K562 (cell line): Measurements from ENCODE around the gene COPB2. TPM values are rescaled to one million over a fixed set of nuclear protein-coding genes. Genes with fewer than 3 reads are reported as not detected.

ENCODE experiments used
- ADNP ChIP-seq: fragments of 200-800 bp; sonication (Bioruptor generic); IDR thresholded peaks from 2 replicates; pipeline ENCODE4 v1.6.1; 2016; ENCODE audit warnings: missing genetic modification characterization, missing compliant biosample characterization
- CBFB ChIP-seq: sonication (generic); formaldehyde crosslinking; IDR thresholded peaks from 2 replicates; pipeline ENCODE4 v1.4.0; 2020; ENCODE audit warnings: mild to moderate bottlenecking, missing genetic modification reagents
- HLTF ChIP-seq: fragments of 450-650 bp; IDR thresholded peaks from 2 replicates; pipeline ENCODE4 v1.6.1; 2016
- KLF10 ChIP-seq: fragments of 250-450 bp; sonication (Bioruptor Pico); IDR thresholded peaks from 2 replicates; pipeline ENCODE4 v1.6.1; 2021; ENCODE audit warnings: matching md5 sums
- LCOR ChIP-seq: sonication (generic); formaldehyde crosslinking; IDR thresholded peaks from 2 replicates; pipeline ENCODE4 v1.8.0; 2022; ENCODE audit warnings: mild to moderate bottlenecking, missing genetic modification reagents
- MAFG ChIP-seq: fragments of 450-650 bp; conservative IDR thresholded peaks from 2 replicates; pipeline ENCODE4 v1.6.1; 2016; ENCODE audit warnings: missing genetic modification characterization, missing compliant biosample characterization
- NONO ChIP-seq, 2 experiments: fragments of 200-400 bp in 1 of 2; fragments of 450-650 bp in 1 of 2; formaldehyde crosslinking in 1 of 2; IDR thresholded peaks; 2 replicates each; pipeline ENCODE4 v1.6.1; 2017; ENCODE audit warnings: low read depth in 2 of 2, mild to moderate bottlenecking in 2 of 2, moderate library complexity in 2 of 2, low read length in 1 of 2
- POLR2AphosphoS5 ChIP-seq: IDR thresholded peaks from 2 replicates; pipeline ENCODE4 v1.6.1; 2011; ENCODE audit warnings: mild to moderate bottlenecking, low read depth, low read length, moderate library complexity; ENCODE audit not compliant: control insufficient read depth, insufficient read depth
- RBBP5 ChIP-seq: fragments of 200-600 bp; sonication (generic); IDR thresholded peaks from 2 replicates; pipeline ENCODE4 v1.6.1; 2012; ENCODE audit warnings: borderline replicate concordance, mild to moderate bottlenecking, low read length, control low read depth, inconsistent platforms; ENCODE audit not compliant: insufficient read depth, poor library complexity, severe bottlenecking
- RBM15 ChIP-seq: fragments of 200-400 bp; formaldehyde crosslinking; IDR thresholded peaks from 2 replicates; pipeline ENCODE4 v1.6.1; 2018; ENCODE audit warnings: mild to moderate bottlenecking, low read length, moderate library complexity; ENCODE audit not compliant: insufficient read depth
- SAFB ChIP-seq: fragments of 200-400 bp; formaldehyde crosslinking; IDR thresholded peaks from 2 replicates; pipeline ENCODE4 v1.6.1; 2017; ENCODE audit warnings: low read depth, low read length, borderline replicate concordance
- SMARCE1 ChIP-seq: fragments of 450-650 bp; IDR thresholded peaks from 2 replicates; pipeline ENCODE4 v1.7.1; 2016; ENCODE audit warnings: mild to moderate bottlenecking
- ZNF282 ChIP-seq: sonication (generic); formaldehyde crosslinking; IDR thresholded peaks from 2 replicates; pipeline ENCODE4 v1.8.1; 2023; ENCODE audit warnings: missing genetic modification reagents
- ZNF347 ChIP-seq: fragments of 450-650 bp; formaldehyde crosslinking; IDR thresholded peaks from 2 replicates; pipeline ENCODE4 v1.4.0; 2020; ENCODE audit warnings: low read depth, mild to moderate bottlenecking, moderate library complexity
- ZNF561 ChIP-seq: fragments of 450-650 bp; formaldehyde crosslinking; conservative IDR thresholded peaks from 2 replicates; pipeline ENCODE4 v1.4.0; 2020; ENCODE audit warnings: mild to moderate bottlenecking, moderate library complexity
- polyA plus RNA-seq, 8 experiments: library from polyadenylated mRNA; depleted of rRNA in 4 of 8; stranded (reverse) in 5 of 8; unstranded in 3 of 8; fragments of >200 nt; fragmentation: Nextera tagmentation in 2 of 8; fragmentation: Illumina TruSeq in 1 of 8; extraction: Ambion mirVana in 2 of 8; extraction: Trizol in 1 of 8; gene quantifications; 2 replicates each; pipeline versions ENCODE4 v1.2.1 to v1.2.3, GENCODE V29; 2011 to 2014; ENCODE audit warnings: inconsistent platforms in 1 of 8, missing spikeins in 1 of 8
- total RNA-seq, 7 experiments: library from RNA; depleted of rRNA in 6 of 7; stranded (reverse); fragments of >200 nt in 6 of 7; fragmentation: Illumina TruSeq in 2 of 7; extraction: Trizol in 2 of 7; gene quantifications; 2 replicates each; pipeline versions ENCODE4 v1.2.1 to v1.2.3, GENCODE V29; 2011 to 2021; ENCODE audit warnings: low replicate concordance in 1 of 7
- TF ChIP-seq, protein P1 (sequence below): fragments of 450-650 bp; IDR thresholded peaks from 2 replicates; pipeline ENCODE4 v1.6.1; 2016; ENCODE audit warnings: missing biosample characterization, missing genetic modification characterization
- TF ChIP-seq, protein P2 (sequence below): IDR thresholded peaks from 3 replicates; pipeline ENCODE4 v1.6.1; 2011; ENCODE audit warnings: borderline replicate concordance, mild to moderate bottlenecking, moderate library complexity; ENCODE audit not compliant: insufficient read length; ENCODE audit errors: extremely low read depth
- TF ChIP-seq, protein P3 (sequence below), 3 experiments: fragments of 200-800 bp in 1 of 3; sonication (Bioruptor generic) in 1 of 3; sonication (generic) in 1 of 3; formaldehyde crosslinking in 1 of 3; IDR thresholded peaks; 2 replicates each; pipeline versions ENCODE4 v1.6.1 to v1.8.0; 2016 to 2022; ENCODE audit warnings: mild to moderate bottlenecking in 2 of 3, missing compliant biosample characterization in 2 of 3, missing genetic modification characterization in 2 of 3, missing genetic modification reagents in 1 of 3
- TF ChIP-seq, protein P4 (sequence below): IDR thresholded peaks from 2 replicates; pipeline ENCODE4 v1.6.1; 2011; ENCODE audit not compliant: insufficient read length; ENCODE audit errors: extremely low read depth
- TF ChIP-seq, protein P5 (sequence below): sonication (generic); formaldehyde crosslinking; IDR thresholded peaks from 2 replicates; pipeline ENCODE4 v1.8.0; 2023; ENCODE audit warnings: mild to moderate bottlenecking, missing genetic modification reagents

COPB2 gene
- total and polyA plus RNA-seq, 9 of the 15 experiments (the other 6 are each of a cell fraction or from before 2014, with no cell fraction given), result 64.3 to 189 (median 130) TPM

DNA sequence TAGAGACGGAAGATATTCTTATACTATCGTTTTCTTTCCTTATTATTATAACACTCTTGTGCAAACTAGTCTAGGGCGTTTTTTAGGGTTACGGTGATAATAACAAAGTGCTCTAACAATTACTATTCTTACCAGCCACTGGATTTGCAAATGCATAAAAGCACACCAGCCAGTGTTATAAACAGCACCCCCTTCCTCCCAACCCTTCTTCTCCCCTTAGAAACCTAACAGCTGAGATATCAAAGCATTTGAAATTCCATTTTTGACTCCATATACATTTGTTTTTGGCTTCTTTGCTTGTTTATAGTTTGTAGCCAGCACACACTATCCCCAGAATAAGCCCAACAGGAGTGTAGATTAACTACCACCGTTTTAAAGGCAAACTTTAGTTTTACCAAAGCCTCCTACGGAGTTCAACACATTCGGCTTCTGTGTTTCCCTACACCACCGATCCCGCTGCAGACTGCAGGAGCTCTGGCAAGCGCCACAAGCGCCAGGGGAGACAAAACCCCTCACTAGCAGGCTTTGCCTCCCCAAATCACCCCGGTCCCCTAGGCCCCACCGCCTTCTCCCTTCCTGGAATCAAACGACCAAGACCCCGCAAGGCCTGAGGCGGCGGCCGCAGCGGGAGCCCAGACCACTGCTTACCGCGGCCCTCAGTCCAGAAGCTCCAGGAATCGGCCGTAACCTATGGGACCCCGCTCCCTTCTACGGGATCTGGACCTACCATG, 461 bp downstream of the COPB2 start (continued):
- TF ChIP-seq ADNP (tag) (no peak), ZNF347 (CRISPR knock-in tag) (no peak), SAFB (no peak), ZNF282 (CRISPR knock-in tag) (no peak), KLF10 (CRISPR knock-in tag) (no peak), LCOR (CRISPR knock-in tag) (peak; percentile 57), RBBP5 (peak; percentile 45), NONO (IDR thresholded peaks at IDR 0.05; ENCODE audit: low read depth in 2 of 2, low read length in 1 of 2) (0 out of 4 replicates have a peak, but pooled peaks of 1 of the 2 experiments have one; percentile 22), MAFG (tag) (no peak), HLTF (0 out of 2 replicates have a peak, but pooled peaks have one; percentile 46), RBM15 (no peak), POLR2AphosphoS5 (no peak), CBFB (CRISPR knock-in tag) (no peak), SMARCE1 (no peak), ZNF561 (CRISPR knock-in tag) (no peak)
- TF ChIP-seq, protein P1, sequence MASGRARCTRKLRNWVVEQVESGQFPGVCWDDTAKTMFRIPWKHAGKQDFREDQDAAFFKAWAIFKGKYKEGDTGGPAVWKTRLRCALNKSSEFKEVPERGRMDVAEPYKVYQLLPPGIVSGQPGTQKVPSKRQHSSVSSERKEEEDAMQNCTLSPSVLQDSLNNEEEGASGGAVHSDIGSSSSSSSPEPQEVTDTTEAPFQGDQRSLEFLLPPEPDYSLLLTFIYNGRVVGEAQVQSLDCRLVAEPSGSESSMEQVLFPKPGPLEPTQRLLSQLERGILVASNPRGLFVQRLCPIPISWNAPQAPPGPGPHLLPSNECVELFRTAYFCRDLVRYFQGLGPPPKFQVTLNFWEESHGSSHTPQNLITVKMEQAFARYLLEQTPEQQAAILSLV (tag), result no peak
- TF ChIP-seq, protein P2, sequence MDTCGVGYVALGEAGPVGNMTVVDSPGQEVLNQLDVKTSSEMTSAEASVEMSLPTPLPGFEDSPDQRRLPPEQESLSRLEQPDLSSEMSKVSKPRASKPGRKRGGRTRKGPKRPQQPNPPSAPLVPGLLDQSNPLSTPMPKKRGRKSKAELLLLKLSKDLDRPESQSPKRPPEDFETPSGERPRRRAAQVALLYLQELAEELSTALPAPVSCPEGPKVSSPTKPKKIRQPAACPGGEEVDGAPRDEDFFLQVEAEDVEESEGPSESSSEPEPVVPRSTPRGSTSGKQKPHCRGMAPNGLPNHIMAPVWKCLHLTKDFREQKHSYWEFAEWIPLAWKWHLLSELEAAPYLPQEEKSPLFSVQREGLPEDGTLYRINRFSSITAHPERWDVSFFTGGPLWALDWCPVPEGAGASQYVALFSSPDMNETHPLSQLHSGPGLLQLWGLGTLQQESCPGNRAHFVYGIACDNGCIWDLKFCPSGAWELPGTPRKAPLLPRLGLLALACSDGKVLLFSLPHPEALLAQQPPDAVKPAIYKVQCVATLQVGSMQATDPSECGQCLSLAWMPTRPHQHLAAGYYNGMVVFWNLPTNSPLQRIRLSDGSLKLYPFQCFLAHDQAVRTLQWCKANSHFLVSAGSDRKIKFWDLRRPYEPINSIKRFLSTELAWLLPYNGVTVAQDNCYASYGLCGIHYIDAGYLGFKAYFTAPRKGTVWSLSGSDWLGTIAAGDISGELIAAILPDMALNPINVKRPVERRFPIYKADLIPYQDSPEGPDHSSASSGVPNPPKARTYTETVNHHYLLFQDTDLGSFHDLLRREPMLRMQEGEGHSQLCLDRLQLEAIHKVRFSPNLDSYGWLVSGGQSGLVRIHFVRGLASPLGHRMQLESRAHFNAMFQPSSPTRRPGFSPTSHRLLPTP, result no peak
- TF ChIP-seq, protein P3, sequence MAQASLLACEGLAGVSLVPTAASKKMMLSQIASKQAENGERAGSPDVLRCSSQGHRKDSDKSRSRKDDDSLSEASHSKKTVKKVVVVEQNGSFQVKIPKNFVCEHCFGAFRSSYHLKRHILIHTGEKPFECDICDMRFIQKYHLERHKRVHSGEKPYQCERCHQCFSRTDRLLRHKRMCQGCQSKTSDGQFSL (CRISPR knock-in tag; IDR thresholded peaks at IDR 0.05), result no peak; the same call in 1 of the 2 replicates
- TF ChIP-seq, protein P3 (tag; IDR thresholded peaks at IDR 0.05), result no peak
- TF ChIP-seq, protein P4, sequence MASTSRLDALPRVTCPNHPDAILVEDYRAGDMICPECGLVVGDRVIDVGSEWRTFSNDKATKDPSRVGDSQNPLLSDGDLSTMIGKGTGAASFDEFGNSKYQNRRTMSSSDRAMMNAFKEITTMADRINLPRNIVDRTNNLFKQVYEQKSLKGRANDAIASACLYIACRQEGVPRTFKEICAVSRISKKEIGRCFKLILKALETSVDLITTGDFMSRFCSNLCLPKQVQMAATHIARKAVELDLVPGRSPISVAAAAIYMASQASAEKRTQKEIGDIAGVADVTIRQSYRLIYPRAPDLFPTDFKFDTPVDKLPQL, result no peak
- TF ChIP-seq, protein P5, sequence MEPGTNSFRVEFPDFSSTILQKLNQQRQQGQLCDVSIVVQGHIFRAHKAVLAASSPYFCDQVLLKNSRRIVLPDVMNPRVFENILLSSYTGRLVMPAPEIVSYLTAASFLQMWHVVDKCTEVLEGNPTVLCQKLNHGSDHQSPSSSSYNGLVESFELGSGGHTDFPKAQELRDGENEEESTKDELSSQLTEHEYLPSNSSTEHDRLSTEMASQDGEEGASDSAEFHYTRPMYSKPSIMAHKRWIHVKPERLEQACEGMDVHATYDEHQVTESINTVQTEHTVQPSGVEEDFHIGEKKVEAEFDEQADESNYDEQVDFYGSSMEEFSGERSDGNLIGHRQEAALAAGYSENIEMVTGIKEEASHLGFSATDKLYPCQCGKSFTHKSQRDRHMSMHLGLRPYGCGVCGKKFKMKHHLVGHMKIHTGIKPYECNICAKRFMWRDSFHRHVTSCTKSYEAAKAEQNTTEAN (CRISPR knock-in tag), result 0 out of 2 replicates have a peak, but pooled peaks have one; percentile 80
